ENCODE results near the gene GNG12.

Gene GNG12

DNA sequence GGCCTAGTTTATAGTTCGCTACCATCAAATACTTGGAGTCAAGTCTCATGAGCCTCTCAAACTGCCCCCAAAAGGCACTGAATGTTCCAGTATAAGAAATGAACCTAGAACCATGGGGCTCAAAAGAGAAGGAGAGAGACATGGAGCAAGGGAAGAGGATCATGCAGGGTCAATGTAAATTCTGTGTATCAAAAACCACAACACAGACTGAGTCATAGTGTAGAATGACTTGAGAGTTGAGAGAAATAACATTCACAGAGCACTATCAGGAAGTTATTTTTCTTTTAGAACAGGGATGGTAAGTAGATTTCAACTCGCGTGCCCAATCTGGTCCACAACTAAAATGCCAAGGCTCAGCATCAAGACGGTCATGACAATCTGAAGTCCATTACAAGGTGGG, 59.8 kb downstream of the GNG12 start:
- intact Hi-C loops (cut with micrococcal nuclease): no loop called here
- Mint-ChIP-seq H3K9me3 (no peaks in the 10 kb centered on the region), H3K27ac (no peak overlapping the region), H3K4me3 (no peak overlapping the region), H3K36me3 (ENCODE audit: low read depth) (no peaks in the 10 kb centered on the region), H3K4me1 (ENCODE audit: low read depth) (no peaks in the 10 kb centered on the region), H3K27me3 (peaks cover 10% of the 10 kb centered on the region)

DNA sequence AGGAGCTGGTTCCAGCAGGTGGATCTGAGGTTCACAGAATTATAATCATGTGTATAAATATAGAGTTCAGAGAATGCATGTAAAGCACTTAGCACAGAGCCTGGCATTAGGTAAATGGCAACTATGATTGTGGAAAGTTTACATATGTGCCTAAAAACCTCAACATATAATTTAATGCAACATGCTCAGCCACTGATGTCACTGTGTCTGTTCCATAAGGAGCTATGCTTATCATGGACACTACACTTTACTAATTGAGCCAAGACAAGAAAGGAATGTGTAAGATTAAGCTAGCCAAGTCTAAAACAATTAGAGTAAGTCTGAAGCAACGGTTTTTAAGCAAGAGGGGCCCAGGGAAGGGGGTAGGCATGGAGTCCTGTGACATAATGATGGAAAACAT, 61.5 kb downstream of the GNG12 start:
- H3K4me1 Mint-ChIP-seq (ENCODE audit: low read depth): peaks cover under 1% of the 10 kb centered on the region
- H3K36me3 Mint-ChIP-seq (ENCODE audit: low read depth): no peaks in the 10 kb centered on the region
- H3K27me3 Mint-ChIP-seq: peaks cover 14% of the 10 kb centered on the region
- no peak overlapping the region for H3K27ac Mint-ChIP-seq
- no peaks in the 10 kb centered on the region for H3K9me3 Mint-ChIP-seq
- no peak overlapping the region for H3K4me3 Mint-ChIP-seq
- intact Hi-C loops (cut with micrococcal nuclease): no loop called here

DNA sequence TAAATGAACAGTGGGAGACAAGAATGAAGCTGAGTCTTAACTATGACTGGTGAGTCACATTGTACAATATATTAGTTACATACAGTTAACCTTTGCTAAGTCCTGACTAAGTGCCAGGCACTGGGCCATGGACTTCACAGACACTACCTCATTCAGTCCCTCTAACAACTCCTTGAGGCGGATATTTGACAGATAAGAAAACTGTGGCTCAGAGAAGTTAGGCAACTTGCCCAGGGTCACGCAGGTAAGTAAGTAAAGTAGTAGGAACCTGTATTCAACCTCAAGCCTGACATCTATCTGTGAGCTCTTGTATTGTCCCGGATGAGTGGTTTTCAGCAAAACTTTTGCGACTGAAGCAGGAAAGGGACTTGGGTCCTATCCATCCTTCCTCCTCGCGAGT, 62.1 kb downstream of the GNG12 start:
- Mint-ChIP-seq H3K27me3 (peaks cover 18% of the 10 kb centered on the region), H3K4me1 (ENCODE audit: low read depth) (peaks cover 6% of the 10 kb centered on the region), H3K27ac (no peak overlapping the region), H3K9me3 (no peaks in the 10 kb centered on the region), H3K4me3 (no peak overlapping the region), H3K36me3 (ENCODE audit: low read depth) (no peaks in the 10 kb centered on the region)
- intact Hi-C loops (cut with micrococcal nuclease): no loop called here

DNA sequence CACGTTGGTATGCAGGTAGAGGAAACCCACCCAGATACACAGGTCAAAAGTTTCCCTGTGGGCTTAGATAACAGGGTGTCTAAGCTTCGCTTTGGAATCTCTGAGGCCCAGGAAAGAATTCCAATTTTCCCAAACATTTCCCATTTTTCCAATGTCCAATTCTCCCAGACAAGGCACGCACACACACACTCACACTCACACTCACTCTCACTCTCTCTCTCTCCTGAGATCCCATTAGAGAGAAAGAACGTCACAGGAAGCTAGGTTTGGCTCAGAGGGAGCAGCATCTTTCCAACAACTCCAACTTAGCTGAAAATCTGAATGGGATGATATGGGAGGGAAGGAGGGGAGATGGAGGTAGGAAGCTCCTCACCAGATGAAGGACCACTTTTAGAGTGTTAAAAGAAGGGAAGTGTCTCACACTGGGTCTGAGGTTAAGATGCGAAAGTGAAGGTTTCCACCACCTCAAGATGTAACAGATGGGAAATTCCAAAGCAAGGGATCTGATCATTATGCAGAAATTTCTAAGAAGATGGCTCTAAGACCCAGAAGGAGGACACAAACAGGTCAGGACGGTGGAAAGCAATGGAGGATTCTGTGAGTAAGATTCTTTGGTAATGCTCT, 63.5 kb downstream of the GNG12 start:
- Mint-ChIP-seq H3K27me3 (peaks cover 19% of the 10 kb centered on the region), H3K9me3 (no peaks in the 10 kb centered on the region), H3K27ac (no peak overlapping the region), H3K36me3 (ENCODE audit: low read depth) (no peaks in the 10 kb centered on the region), H3K4me3 (no peak overlapping the region), H3K4me1 (ENCODE audit: low read depth) (peaks cover 11% of the 10 kb centered on the region)
- intact Hi-C loops (cut with micrococcal nuclease): loop anchor here (5.0 to 10.0 kb wide), 2 partner anchors 345 to 1968 kb away; no protein-coding TSS in a partner anchor

DNA sequence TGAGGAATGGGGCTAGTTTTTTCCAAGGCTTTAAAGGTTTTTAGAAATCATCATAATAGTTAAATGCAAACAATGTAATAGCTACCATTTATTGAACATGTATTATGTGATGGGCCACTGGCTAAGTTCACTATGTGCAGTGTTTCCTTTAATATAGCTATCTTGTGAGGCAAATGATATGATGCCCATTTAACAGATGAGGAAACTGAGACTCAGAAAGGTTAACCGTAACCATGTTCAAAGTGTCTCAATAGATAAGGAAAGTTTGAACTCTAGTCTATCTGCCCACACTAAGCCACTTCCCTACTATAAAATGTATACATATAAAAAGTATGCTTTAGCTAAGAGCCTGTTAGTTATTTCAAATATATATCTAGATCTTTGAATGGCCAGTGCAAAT, 64.8 kb downstream of the GNG12 start:
- no peaks in the 10 kb centered on the region for H3K36me3 Mint-ChIP-seq (ENCODE audit: low read depth)
- intact Hi-C loops (cut with micrococcal nuclease): loop anchor here (5.0 to 10.0 kb wide), 2 partner anchors 346 to 1969 kb away; no protein-coding TSS in a partner anchor
- H3K4me3 Mint-ChIP-seq: no peak overlapping the region
- H3K27ac Mint-ChIP-seq: no peak overlapping the region
- peaks cover 11% of the 10 kb centered on the region for H3K4me1 Mint-ChIP-seq (ENCODE audit: low read depth)
- H3K27me3 Mint-ChIP-seq: peaks cover 26% of the 10 kb centered on the region
- no peaks in the 10 kb centered on the region for H3K9me3 Mint-ChIP-seq

DNA sequence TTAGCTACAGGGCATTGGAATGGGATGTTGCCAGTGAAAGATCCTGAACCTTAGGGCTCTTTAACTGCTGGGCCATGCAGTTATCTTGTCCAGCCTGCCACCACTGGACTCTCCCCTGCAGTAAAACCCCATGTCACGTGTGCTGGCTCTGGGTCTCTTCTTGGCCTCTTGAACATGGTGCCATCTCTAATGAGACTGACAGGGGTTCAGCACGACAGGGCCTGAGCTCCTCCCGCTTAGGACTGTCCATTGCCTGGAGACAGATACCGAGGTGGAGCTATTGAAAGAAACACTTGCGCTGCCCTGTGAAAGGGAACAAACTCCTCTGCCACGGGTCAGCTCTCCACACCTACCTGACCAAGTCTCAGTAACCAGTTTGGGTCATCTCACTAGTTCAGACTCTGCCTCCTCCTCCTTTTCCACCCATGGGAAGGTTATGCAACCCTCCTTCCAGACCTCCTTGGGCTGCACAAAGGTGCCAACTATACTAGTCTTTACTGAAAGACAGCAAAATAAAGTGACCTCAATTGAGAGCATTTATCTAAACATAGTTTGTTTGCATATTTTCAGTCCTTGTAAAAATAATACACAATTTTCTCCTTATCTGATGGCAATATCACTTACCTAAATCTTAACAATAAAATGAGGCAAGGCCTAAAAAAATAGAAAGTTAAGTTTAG, 66.0 kb downstream of the GNG12 start:
- intact Hi-C loops (cut with micrococcal nuclease): loop anchor here (5.0 to 10.0 kb wide), 2 partner anchors 348 to 1970 kb away; no protein-coding TSS in a partner anchor
- H3K4me1 Mint-ChIP-seq (ENCODE audit: low read depth): peaks cover 11% of the 10 kb centered on the region
- no peaks in the 10 kb centered on the region for H3K36me3 Mint-ChIP-seq (ENCODE audit: low read depth)
- H3K9me3 Mint-ChIP-seq: no peaks in the 10 kb centered on the region
- H3K27ac Mint-ChIP-seq: no peak overlapping the region
- H3K27me3 Mint-ChIP-seq: peaks cover 27% of the 10 kb centered on the region
- H3K4me3 Mint-ChIP-seq: no peak overlapping the region

DNA sequence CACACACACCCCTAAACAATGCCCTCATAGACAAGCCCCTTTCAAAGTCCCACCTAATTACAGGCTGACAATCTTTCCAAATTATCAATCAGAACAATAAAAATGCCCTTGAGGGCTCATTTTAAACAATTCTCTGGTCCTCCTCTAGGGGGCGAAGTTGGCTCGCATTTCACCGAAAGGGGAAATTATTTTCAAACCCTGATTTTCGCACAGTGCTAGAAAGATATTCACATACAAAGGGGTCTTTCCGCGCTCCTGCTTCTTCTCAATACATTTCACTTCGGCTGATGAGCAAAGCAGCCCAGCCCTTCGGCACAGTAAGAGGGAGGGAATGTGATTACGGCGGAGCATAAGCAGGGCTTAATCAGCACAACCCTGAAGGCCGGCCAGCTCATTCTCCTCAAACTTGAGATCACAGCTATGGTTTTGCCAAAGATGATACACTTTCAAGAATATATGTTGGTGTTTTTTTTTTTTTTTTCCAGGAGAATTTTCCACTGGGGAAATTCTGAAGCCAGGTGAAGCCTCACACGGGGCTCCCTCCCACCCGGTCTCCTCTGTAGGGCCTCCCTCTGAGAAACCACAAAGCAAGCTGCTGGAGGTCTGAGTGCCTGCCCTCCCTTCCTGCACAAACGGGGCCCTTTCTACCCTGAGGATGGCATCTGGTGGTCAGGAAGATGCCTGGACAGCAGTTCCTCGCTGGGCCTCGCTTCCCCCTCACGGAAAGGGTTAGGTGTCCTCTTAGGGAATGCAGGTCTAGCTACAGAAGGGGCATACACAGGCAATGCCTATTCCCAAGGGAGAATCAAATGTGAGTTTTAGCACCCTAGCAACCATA, 66.9 kb downstream of the GNG12 start:
- Mint-ChIP-seq H3K36me3 (ENCODE audit: low read depth) (no peaks in the 10 kb centered on the region), H3K9me3 (no peaks in the 10 kb centered on the region), H3K4me3 (peak overlapping the region; percentile 47), H3K27ac (no peak overlapping the region), H3K27me3 (peaks cover 28% of the 10 kb centered on the region), H3K4me1 (ENCODE audit: low read depth) (peaks cover 11% of the 10 kb centered on the region)
- intact Hi-C loops (cut with micrococcal nuclease): loop anchor here (5.0 to 10.0 kb wide), 2 partner anchors 348 to 1971 kb away; no protein-coding TSS in a partner anchor

DNA sequence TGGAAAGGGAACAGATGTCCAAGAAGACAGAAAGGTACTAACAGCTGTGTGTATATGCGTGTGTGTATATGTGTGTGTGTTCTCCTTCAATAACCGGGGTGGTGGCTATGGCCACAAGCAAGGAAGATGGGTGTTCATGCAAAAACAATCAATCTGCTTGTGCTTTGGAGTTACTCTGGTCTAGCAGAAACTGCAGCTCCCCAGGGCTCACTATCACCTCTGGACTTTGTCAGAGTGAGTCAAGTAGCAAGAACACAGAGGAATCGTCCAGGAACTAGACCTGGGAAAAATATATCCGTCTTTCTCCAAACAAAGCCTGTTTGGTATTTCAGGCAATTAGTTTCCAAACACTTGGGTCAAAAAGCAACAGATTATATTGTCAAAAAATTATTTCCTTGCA, 68.6 kb downstream of the GNG12 start:
- no peaks in the 10 kb centered on the region for H3K9me3 Mint-ChIP-seq
- intact Hi-C loops (cut with micrococcal nuclease): loop anchor here (5.0 to 10.0 kb wide), 2 partner anchors 350 to 1973 kb away; no protein-coding TSS in a partner anchor

DNA sequence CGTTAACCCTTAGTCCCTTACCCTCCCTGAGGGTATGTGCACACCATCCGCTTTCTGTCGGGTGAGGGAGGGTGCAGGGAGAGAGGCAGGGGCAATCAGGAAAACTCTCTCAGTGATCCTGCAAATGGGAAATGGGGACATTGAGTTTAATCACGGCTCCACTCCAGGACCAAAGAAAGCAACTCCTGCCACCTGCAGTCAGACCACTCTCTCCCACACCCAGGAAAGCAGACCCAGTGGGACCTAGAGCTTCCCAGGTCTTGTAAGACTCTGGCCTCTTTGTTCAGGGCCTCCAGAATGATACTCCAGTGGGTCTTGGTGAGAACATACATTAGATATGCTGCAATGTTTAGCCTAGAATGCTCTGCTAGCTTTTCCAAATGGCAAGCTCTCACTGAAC, 71.5 kb downstream of the GNG12 start:
- H3K27ac Mint-ChIP-seq: no peak overlapping the region
- H3K4me3 Mint-ChIP-seq: no peak overlapping the region
- peaks cover 10% of the 10 kb centered on the region for H3K4me1 Mint-ChIP-seq (ENCODE audit: low read depth)
- intact Hi-C loops (cut with micrococcal nuclease): loop anchor here (10.0 kb wide), 1 partner anchor 353 kb away; no protein-coding TSS in a partner anchor
- no peaks in the 10 kb centered on the region for H3K36me3 Mint-ChIP-seq (ENCODE audit: low read depth)
- H3K9me3 Mint-ChIP-seq: no peaks in the 10 kb centered on the region
- H3K27me3 Mint-ChIP-seq: peaks cover 18% of the 10 kb centered on the region

More for the DNA sequence above, 68.6 kb downstream of the GNG12 start:
- no peak overlapping the region for H3K27ac Mint-ChIP-seq
- H3K4me3 Mint-ChIP-seq: no peak overlapping the region
- peaks cover 11% of the 10 kb centered on the region for H3K4me1 Mint-ChIP-seq (ENCODE audit: low read depth)
- H3K27me3 Mint-ChIP-seq: peaks cover 25% of the 10 kb centered on the region
- H3K36me3 Mint-ChIP-seq (ENCODE audit: low read depth): no peaks in the 10 kb centered on the region

DNA sequence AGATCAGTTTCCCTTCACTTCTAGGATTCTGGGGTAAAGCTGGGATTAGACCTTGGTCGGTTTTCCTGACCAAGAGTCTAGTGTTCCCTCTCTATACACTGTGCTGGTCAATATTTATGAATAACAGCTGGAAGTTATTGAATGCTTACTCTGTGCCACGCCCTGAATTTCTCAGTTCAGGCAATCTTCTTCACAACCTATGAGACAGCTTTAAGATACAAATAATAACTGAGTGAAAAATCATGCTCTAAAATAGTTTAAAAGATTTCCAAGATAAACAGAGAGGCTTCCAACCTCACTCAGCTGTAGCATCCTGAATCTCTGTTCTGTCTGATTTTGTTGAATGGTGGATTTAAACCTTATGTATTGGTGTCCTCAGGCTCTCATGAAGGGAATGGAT, 72.2 kb downstream of the GNG12 start:
- H3K27ac Mint-ChIP-seq: no peak overlapping the region
- intact Hi-C loops (cut with micrococcal nuclease): loop anchor here (10.0 kb wide), 1 partner anchor 354 kb away; no protein-coding TSS in a partner anchor

DNA sequence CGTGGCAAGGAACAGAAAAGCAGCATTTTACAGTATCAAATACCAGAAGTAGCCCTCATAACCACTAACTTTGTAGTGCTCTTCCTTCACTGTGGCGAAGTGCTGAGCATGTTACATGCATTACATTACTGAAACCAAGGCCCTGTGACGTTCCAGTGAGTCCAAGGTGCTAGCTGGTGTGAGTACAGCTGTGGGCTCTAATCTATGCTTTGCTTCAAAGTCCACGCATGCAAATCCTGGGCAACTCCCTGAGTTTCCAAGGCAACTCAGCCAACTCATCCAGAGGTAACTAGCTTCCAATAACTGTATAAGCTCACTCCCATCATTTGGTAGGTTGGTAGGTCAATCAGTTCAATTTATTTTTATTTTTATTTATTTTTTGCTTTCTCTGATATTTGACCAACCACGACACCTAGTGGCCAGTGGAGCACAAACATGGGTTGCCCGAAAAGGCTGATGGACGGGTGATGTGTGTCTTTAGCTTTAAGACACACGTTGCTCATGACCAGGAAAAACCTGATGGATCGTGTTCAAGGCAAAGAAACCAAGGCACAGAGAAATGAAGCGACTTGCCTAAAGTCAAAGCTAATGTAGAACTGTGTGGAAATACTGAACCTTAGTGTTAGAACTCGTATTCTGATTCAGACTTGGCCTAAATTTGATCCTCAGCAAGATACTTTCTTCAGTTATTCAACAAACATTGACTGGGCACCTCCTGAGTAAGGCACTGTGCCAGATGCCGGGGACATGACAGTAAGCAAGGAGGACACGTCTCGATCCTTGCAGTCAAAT, 73.0 kb downstream of the GNG12 start:
- intact Hi-C loops (cut with micrococcal nuclease): loop anchor here (1.0 to 10.0 kb wide), 2 partner anchors 228 to 355 kb away; no protein-coding TSS in a partner anchor
- no peaks in the 10 kb centered on the region for H3K36me3 Mint-ChIP-seq (ENCODE audit: low read depth)
- no peak overlapping the region for H3K4me3 Mint-ChIP-seq
- peaks cover 13% of the 10 kb centered on the region for H3K27me3 Mint-ChIP-seq
- H3K9me3 Mint-ChIP-seq: no peaks in the 10 kb centered on the region
- peaks cover under 1% of the 10 kb centered on the region for H3K4me1 Mint-ChIP-seq (ENCODE audit: low read depth)
- no peak overlapping the region for H3K27ac Mint-ChIP-seq

More for the DNA sequence above, 72.2 kb downstream of the GNG12 start:
- H3K36me3 Mint-ChIP-seq (ENCODE audit: low read depth): no peaks in the 10 kb centered on the region
- peaks cover 4% of the 10 kb centered on the region for H3K4me1 Mint-ChIP-seq (ENCODE audit: low read depth)
- peaks cover 15% of the 10 kb centered on the region for H3K27me3 Mint-ChIP-seq
- H3K9me3 Mint-ChIP-seq: no peaks in the 10 kb centered on the region
- no peak overlapping the region for H3K4me3 Mint-ChIP-seq

DNA sequence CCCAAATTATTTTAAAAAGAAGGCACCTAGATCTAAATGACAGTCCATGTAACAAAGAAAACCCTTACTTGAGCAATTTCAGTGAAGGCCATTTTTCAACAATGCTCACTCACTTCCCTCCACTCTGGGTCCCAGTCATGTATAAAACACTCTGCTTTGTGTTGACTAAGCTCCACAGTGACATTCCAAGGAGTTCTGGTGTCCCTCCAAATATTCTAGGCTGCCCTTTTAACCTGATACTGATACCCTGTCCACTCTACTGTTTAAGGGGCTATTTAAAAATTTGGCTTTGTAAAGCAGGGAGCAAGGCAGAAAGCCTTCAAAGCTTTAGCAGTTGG, 73.6 kb downstream of the GNG12 start:
- Mint-ChIP-seq H3K4me3 (no peak overlapping the region), H3K4me1 (ENCODE audit: low read depth) (peaks cover 6% of the 10 kb centered on the region), H3K27me3 (peaks cover 13% of the 10 kb centered on the region), H3K9me3 (no peaks in the 10 kb centered on the region), H3K36me3 (ENCODE audit: low read depth) (no peaks in the 10 kb centered on the region), H3K27ac (no peak overlapping the region)
- intact Hi-C loops (cut with micrococcal nuclease): loop anchor here (1.0 to 10.0 kb wide), 3 partner anchors 195 to 355 kb away; no protein-coding TSS in a partner anchor

DNA sequence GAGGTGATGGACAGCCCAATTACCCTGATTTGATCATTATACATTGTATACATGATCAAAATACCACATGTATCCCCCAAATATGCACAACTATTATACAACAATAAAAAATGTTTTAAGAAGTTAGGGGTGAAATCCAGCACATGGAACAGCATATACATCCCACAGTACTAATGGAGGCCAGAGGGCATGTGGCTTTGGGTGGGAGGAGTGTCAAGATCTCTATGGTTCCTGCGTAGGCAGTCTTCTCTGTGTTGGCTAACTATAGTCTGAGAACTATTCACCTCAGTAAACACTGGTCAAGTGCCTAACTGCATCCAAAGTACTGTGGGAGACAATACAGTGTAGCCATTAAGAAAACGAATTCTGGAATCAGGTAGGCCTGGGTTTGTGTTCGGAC, 74.2 kb downstream of the GNG12 start:
- H3K9me3 Mint-ChIP-seq: no peaks in the 10 kb centered on the region
- intact Hi-C loops (cut with micrococcal nuclease): loop anchor here (10.0 kb wide), 1 partner anchor 194 kb away; no protein-coding TSS in a partner anchor
- no peak overlapping the region for H3K27ac Mint-ChIP-seq
- no peaks in the 10 kb centered on the region for H3K36me3 Mint-ChIP-seq (ENCODE audit: low read depth)
- H3K4me1 Mint-ChIP-seq (ENCODE audit: low read depth): peaks cover 12% of the 10 kb centered on the region
- no peak overlapping the region for H3K4me3 Mint-ChIP-seq
- H3K27me3 Mint-ChIP-seq: peaks cover 10% of the 10 kb centered on the region
